HG02759 (cell line): ENCODE results near the gene RPGRIP1.
"Not testable (repeated sequence)": the region's sequence is repeated elsewhere in the genome, so short reads cannot be mapped to it uniquely, and the experiment has no call there.

Experiments used
- ATAC-seq: cut with Tn5 transposase; IDR thresholded peaks from one replicate; pipeline ENCODE4 v1.9.1; 2021; ENCODE audit warnings: mild to moderate bottlenecking, moderate library complexity; ENCODE audit not compliant: unreplicated experiment

Gene RPGRIP1

GRCh38 chr14:21299562-21300130, 19.8 kb downstream of the RPGRIP1 start:
- ATAC-seq, result no peak

GRCh38 chr14:21300892-21301291, 21.0 kb downstream of the RPGRIP1 start:
- no peak for ATAC-seq

DNA sequence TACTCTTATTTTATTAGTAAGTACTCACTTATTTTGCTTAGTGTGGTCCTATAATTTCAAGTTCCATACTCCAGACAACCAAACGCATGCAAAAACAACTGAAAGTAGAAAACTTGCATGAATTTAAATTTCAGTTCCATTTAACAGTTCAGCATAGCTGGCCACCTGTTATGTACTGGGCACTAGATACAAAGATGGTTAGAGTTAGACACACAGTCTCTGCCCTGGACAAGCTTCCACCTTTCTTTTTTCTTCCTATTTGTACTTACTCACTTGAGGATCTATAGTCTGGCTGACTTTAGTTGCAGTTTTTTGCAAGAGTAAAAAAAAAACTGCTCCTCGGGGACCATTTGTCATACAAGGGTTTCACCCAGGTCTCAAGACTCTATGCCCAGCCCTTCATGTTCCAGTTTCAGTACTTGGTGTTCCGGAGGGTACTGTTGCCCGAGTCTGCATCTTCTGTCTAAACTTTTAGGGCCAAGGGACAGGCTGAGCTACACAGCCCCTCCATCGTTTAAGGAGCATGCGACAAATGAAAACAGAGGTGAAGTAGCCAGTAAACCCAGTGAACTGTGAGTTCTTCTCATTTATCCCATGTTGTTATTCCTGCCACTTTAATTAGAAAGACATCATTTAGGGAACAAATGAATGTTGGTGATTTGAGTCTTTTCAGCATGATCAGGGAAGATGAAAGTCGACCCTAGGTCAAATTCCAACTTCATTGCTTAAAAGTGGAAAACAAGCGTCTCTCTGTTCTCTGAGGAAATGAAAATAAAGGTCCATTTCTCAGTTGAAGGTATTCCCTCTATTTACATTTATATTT, 22.3 kb downstream of the RPGRIP1 start:
- no peak for ATAC-seq

- ATAC-seq, result not testable (repeated sequence)
Observed at GRCh38 chr14:21302836-21303140, 22.9 kb downstream of the RPGRIP1 start.

GRCh38 chr14:21307637-21308036, 27.8 kb downstream of the RPGRIP1 start:
- no peak for ATAC-seq

DNA sequence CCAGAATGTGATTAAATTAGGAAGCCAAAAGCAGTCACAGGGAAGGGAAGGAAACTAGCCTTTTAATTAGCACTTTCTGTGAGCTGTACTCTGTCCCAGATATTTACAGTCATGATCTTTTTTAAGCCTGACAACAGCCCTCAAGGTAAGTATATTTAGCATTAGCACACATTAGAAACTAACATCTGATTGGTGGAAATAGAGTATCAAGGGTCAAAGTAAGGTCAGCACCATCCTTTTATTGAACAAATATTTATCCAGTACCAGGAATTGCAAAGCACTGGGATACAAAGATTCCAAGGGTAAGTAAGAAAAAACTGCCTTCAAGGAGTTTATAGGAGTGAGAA, 28.2 kb downstream of the RPGRIP1 start:
- peak; percentile 35 for ATAC-seq

GRCh38 chr14:21308479-21309237, 28.8 kb downstream of the RPGRIP1 start:
- peak; percentile 87 for ATAC-seq

DNA sequence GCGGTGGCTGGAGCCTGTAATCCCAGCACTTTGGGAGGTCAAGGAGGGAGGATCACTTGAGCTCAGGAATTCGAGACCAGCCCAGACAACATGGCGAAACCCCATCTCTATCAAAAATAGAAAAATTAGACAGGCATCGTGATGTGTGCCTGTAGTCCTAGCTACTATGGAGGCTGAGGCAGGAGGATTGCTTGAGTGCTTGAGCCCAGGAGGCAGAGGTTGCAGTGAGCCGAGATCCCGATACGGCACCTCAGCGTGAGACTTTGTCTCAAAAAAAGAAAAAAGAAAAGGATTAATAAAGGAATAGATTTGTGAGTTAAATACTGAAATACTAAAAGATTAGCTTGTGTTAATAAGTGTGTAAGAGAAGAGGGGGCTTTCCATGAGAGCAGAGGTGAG, 29.4 kb downstream of the RPGRIP1 start:
- no peak for ATAC-seq

DNA sequence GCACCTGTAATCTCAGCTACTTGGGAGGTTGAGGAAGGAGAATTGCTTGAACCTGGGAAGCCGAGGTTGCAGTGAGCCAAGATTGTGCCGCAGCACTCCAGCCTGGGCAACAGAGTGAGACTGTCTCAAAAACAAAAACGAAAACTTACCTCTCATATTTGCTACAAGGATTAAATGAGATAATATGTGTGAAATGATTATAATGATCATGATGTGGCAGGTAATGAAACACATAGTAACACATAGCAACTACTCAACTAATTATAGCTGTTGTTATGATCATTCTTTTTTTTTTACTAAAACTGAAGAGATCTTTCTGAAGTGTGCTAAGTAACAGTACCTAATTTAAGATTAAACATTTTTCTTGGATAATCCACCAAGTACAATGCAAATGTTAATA, 30.1 kb downstream of the RPGRIP1 start:
- ATAC-seq, result no peak

DNA sequence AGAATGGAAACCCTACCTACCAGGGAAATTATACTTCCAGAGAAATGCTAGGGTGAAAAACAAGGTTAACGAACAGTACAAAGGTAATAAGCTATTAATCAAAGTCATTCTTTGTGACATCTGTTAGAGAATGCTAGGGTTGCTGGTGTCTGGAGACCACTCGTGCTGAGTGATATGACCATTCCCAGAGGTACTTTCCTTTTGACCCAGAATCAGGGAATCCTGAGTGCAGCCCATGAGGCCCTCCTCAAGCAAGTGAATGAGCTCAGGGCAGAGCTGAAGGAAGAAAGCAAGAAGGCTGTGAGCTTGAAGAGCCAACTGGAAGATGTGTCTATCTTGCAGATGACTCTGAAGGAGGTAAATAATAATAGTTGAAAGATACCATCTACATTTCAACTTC, 31.7 kb downstream of the RPGRIP1 start:
- no peak for ATAC-seq

GRCh38 chr14:21313512-21313911, 33.6 kb downstream of the RPGRIP1 start:
- no peak for ATAC-seq

DNA sequence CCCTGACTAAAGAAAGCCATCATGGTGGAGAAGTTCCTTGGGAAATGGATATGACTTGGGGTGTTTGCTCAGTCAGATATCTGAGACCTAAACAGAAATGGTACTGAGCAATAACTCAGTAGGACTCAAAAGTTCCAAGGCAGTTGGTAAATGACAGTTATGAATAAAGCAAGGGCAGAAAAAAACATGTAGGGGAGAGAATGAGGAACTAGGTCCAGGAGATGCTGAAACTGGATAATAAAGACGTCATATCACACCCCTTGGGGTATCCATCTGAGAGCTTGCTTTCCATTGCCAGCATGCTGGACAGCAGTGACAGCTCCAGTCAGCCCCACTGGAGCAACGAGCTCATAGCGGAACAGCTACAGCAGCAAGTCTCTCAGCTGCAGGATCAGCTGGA, 37.5 kb downstream of the RPGRIP1 start:
- ATAC-seq, result no peak

- no peak for ATAC-seq
Observed at GRCh38 chr14:21320913-21321312, 41.0 kb downstream of the RPGRIP1 start.

- ATAC-seq, result no peak
Observed at GRCh38 chr14:21322716-21323115, 42.8 kb downstream of the RPGRIP1 start.

- ATAC-seq, result no peak
Observed at GRCh38 chr14:21326972-21327371, 47.1 kb downstream of the RPGRIP1 start.
